ENCODE results near the gene SHOC2. TPM values are rescaled to one million over a fixed set of nuclear protein-coding genes. Genes with fewer than 3 reads are reported as not detected.

The SHOC2 gene
- total RNA-seq, 1 donor from 2014 or later: 30.1 TPM

- H3K36me3 Mint-ChIP-seq (ENCODE audit: low read depth): no peaks in the 10 kb centered on the region
- DNase-seq (ENCODE audit: low read depth, low spot score): no peak
- TF ChIP-seq CTCF (conservative IDR thresholded peaks at IDR 0.05): no peak
- no peaks in the 10 kb centered on the region for H3K9me3 Mint-ChIP-seq
- no peaks in the 10 kb centered on the region for H3K27me3 Mint-ChIP-seq (ENCODE audit: low read depth)
- H3K27ac Mint-ChIP-seq (ENCODE audit: unreplicated experiment): no peak overlapping the region
- no peaks in the 10 kb centered on the region for H3K4me1 Mint-ChIP-seq
- no peak overlapping the region for H3K4me3 Mint-ChIP-seq
Measured at GRCh38 chr10:110892602-110893288, 26.7 kb upstream of the SHOC2 start.

DNA sequence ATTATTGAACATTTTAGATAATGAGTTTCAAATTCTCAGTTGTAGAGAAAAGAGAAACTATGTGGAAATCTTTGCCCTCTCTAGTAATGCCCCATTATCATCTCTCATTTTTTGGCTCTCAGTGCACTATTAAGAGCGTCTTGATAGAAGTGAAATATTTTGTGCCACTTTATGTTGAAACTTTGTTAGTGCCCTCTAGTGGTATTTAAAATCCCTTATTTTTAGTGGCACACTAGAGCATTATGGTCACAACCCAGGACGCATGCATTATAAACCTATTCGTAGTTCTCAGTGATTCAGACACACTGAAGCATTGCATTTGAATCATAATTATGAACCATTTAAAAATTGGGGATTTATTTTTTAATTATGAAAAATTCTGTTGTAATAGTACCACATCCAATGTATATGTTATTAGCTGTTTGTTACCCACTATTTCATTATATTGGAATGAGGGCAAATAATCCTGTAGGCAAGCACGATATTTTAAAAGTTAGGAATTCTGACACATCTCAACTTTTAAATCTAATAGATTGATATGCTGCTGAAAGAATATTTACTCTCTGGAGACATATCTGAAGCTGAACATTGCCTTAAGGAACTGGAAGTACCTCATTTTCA, 25.7 kb upstream of the SHOC2 start:
- H3K9me3 Mint-ChIP-seq: no peaks in the 10 kb centered on the region
- no peak for DNase-seq (ENCODE audit: low read depth, low spot score)
- no peak overlapping the region for H3K4me3 Mint-ChIP-seq
- no peak overlapping the region for H3K27ac Mint-ChIP-seq (ENCODE audit: unreplicated experiment)
- H3K27me3 Mint-ChIP-seq (ENCODE audit: low read depth): no peaks in the 10 kb centered on the region
- no peaks in the 10 kb centered on the region for H3K4me1 Mint-ChIP-seq
- H3K36me3 Mint-ChIP-seq (ENCODE audit: low read depth): no peaks in the 10 kb centered on the region
- peak; percentile 75 for TF ChIP-seq CTCF (conservative IDR thresholded peaks at IDR 0.05)

DNA sequence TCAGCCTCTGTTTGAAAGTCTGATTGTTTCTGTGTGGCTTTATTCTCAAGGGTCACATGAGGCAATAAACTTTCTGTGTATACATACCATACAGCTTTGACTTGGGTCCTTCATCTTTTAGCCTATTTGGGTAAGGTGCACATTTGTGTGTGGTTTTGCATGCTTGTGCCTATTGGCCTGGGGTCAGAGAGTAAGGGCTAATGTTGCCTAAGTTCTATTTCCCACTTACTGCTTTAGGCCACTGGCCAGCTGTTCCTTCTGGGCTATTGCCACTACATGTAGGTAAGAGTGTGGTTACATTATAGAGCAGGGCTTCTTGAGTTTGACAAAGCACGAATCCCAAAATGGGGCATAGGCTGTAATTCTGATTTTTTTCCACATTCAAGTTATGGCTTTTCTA, 22.2 kb upstream of the SHOC2 start:
- H3K27ac Mint-ChIP-seq (ENCODE audit: unreplicated experiment): no peak overlapping the region

GRCh38 chr10:110898391-110898790, 21.0 kb upstream of the SHOC2 start:
- H3K4me3 Mint-ChIP-seq: no peak overlapping the region
- no peak for TF ChIP-seq CTCF (conservative IDR thresholded peaks at IDR 0.05)
- H3K27ac Mint-ChIP-seq (ENCODE audit: unreplicated experiment): no peak overlapping the region
- no peak for DNase-seq (ENCODE audit: low read depth, low spot score)
- no peaks in the 10 kb centered on the region for H3K9me3 Mint-ChIP-seq
- H3K36me3 Mint-ChIP-seq (ENCODE audit: low read depth): peaks cover 3% of the 10 kb centered on the region
- H3K27me3 Mint-ChIP-seq (ENCODE audit: low read depth): no peaks in the 10 kb centered on the region
- H3K4me1 Mint-ChIP-seq: no peaks in the 10 kb centered on the region

More for the DNA sequence above, 22.2 kb upstream of the SHOC2 start:
- H3K27me3 Mint-ChIP-seq (ENCODE audit: low read depth): no peaks in the 10 kb centered on the region
- peaks cover 3% of the 10 kb centered on the region for H3K36me3 Mint-ChIP-seq (ENCODE audit: low read depth)
- no peaks in the 10 kb centered on the region for H3K4me1 Mint-ChIP-seq
- DNase-seq (ENCODE audit: low read depth, low spot score): no peak
- no peak overlapping the region for H3K4me3 Mint-ChIP-seq
- H3K9me3 Mint-ChIP-seq: no peaks in the 10 kb centered on the region
- TF ChIP-seq CTCF (conservative IDR thresholded peaks at IDR 0.05): no peak

- Mint-ChIP-seq H3K27me3 (ENCODE audit: low read depth) (no peaks in the 10 kb centered on the region), H3K9me3 (no peaks in the 10 kb centered on the region), H3K4me3 (no peak overlapping the region), H3K4me1 (no peaks in the 10 kb centered on the region), H3K27ac (ENCODE audit: unreplicated experiment) (no peak overlapping the region), H3K36me3 (ENCODE audit: low read depth) (peaks cover 3% of the 10 kb centered on the region)
- DNase-seq (ENCODE audit: low read depth, low spot score): no peak
- TF ChIP-seq CTCF (conservative IDR thresholded peaks at IDR 0.05): no peak
Measured at GRCh38 chr10:110900983-110901382, 18.4 kb upstream of the SHOC2 start.

Measured in neural crest cell (in vitro differentiated cells).